Upper lobe of left lung (tissue), 4 donors: ENCODE results near the gene GRHPR.

Experiments
- CTCF ChIP-seq, 6 experiments: fragments of 450-650 bp in 4 of 6; fragments of 200-600 bp in 2 of 6; sonication (generic) in 2 of 6; IDR thresholded peaks; one replicate each; pipeline ENCODE4 v1.5.1; 2016 to 2019; ENCODE audit warnings: antibody characterized with exemption in 6 of 6
- POLR2A ChIP-seq, 4 donors: fragments of 450-650 bp; IDR thresholded peaks; one replicate each; pipeline ENCODE4 v1.5.1; 2016 to 2017; ENCODE audit warnings: antibody characterized with exemption in 4 of 4, mild to moderate bottlenecking in 2 of 4

- TF ChIP-seq POLR2A (IDR thresholded peaks at IDR 0.05) (no peak), CTCF (IDR thresholded peaks at IDR 0.05) (no peak)
Measured at GRCh38 chr9:37383393-37383792, 39.1 kb upstream of the GRHPR start.
